ENCODE data around the gene CETP. TPM values are rescaled to one million over a fixed set of nuclear protein-coding genes. Genes with fewer than 3 reads are reported as not detected.

Gene CETP
- total RNA-seq, 1 donor from 2014 or later: not detected

DNA sequence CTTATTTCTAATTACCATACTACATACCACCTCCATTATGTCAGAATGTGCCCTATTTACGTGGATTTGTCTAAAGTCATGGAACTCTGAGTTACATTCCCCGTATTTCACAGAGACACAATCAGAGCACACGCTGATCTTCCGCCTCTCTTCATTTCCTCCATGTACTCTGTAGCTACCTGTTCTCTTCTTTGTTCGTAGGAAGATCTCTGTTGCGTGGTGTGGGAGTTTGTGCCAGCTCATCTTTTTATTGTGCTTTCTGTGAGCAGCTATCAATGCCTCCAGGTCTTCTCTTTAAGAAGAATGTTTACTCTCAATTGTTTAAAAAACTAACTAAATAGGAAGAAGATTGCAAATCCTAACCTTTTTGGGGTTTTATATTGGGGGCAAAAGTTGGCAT lies 54.6 kb downstream of the CETP start:
- DNase-seq (ENCODE audit: low read depth): no peak
- TF ChIP-seq, protein P1, sequence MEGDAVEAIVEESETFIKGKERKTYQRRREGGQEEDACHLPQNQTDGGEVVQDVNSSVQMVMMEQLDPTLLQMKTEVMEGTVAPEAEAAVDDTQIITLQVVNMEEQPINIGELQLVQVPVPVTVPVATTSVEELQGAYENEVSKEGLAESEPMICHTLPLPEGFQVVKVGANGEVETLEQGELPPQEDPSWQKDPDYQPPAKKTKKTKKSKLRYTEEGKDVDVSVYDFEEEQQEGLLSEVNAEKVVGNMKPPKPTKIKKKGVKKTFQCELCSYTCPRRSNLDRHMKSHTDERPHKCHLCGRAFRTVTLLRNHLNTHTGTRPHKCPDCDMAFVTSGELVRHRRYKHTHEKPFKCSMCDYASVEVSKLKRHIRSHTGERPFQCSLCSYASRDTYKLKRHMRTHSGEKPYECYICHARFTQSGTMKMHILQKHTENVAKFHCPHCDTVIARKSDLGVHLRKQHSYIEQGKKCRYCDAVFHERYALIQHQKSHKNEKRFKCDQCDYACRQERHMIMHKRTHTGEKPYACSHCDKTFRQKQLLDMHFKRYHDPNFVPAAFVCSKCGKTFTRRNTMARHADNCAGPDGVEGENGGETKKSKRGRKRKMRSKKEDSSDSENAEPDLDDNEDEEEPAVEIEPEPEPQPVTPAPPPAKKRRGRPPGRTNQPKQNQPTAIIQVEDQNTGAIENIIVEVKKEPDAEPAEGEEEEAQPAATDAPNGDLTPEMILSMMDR (conservative IDR thresholded peaks at IDR 0.05; ENCODE audit: low read depth, low read length): no peak
- no peak overlapping the region for H3K4me3 ChIP-seq (ENCODE audit: low read depth, low read length)

DNA sequence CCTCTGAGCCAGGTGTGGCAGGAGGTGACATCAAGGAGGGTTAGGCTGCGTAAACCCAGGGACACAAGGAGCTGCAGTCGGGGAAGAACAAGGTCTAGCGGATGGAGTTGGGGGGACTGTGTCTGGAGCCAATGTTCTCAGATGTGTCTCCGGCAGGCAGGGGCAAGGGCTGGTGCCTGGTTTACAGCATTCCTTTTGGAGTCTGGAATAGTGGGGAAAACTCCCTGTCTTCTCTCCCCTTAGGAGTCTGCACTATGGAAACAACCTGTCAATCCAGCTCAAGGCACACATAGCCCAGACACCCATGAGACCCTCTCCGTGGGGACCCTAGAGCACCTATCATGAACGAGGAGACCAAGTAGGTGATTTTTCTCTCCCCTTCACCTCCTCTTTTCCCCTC lies 55.1 kb downstream of the CETP start:
- no peak overlapping the region for H3K4me3 ChIP-seq (ENCODE audit: low read depth, low read length)
- TF ChIP-seq, protein P1 (conservative IDR thresholded peaks at IDR 0.05; ENCODE audit: low read depth, low read length): no peak
- DNase-seq (ENCODE audit: low read depth): no peak

DNA sequence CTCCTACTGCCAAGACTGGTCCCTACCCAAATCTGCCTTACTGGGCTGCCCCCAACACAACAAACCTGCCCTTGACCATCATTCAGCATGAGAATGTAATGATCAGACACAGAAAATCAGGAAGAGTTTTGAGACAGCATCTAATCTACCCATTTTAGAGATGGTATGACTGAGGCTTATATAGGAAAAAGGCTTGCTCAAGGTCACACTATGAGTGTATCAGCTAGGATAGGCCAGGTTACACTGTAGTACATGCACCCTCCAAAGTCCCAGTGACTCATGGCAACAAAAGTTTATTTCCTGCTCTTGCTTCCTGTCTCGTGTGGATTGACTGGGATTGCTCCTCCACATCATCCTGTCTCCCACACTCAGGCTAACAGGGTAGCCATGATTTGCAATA lies 55.5 kb downstream of the CETP start:
- no peak for DNase-seq (ENCODE audit: low read depth)
- TF ChIP-seq, protein P1 (conservative IDR thresholded peaks at IDR 0.05; ENCODE audit: low read depth, low read length): no peak
- H3K4me3 ChIP-seq (ENCODE audit: low read depth, low read length): no peak overlapping the region

DNA sequence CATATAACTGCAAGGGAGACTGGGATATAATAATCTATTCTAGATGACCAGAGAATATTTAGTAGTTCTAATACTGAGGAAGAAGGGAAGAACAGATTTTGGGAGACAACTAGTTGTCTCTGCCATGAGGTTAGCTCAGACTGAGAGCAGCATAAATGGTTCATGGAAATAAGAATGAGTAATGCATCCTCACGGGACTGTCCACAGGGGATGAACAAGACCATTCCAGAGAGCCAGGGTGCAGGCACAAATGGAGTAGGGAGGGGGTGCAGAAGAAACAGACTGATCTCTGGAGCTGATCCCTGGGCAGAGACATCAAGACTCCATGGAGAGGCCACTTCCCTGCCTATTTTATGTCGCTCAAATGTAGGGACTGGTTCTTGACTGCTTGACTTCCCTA lies 58.0 kb downstream of the CETP start:
- DNase-seq (ENCODE audit: low read depth): no peak
- H3K4me3 ChIP-seq (ENCODE audit: low read depth, low read length): no peak overlapping the region
- TF ChIP-seq, protein P1 (conservative IDR thresholded peaks at IDR 0.05; ENCODE audit: low read depth, low read length): no peak

DNA sequence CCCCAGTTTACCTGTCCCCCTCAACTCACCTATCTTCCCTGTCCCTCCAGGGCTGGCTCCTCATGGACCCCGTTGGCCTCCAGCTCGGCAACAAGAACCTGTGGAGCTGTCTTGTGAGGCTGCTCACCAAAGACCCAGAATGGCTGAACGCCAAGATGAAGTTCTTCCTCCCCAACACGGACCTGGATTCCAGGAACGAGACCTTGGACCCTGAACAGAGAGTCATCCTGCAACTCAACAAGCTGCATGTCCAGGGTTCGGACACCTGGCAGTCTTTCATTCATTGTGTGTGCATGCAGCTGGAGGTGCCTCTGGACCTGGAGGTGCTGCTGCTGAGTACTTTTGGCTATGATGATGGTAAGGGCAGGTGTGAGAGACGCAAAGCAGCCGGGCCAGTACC lies 58.9 kb downstream of the CETP start:
- no peak overlapping the region for H3K4me3 ChIP-seq (ENCODE audit: low read depth, low read length)
- TF ChIP-seq, protein P1 (conservative IDR thresholded peaks at IDR 0.05; ENCODE audit: low read depth, low read length): no peak
- DNase-seq (ENCODE audit: low read depth): no peak

DNA sequence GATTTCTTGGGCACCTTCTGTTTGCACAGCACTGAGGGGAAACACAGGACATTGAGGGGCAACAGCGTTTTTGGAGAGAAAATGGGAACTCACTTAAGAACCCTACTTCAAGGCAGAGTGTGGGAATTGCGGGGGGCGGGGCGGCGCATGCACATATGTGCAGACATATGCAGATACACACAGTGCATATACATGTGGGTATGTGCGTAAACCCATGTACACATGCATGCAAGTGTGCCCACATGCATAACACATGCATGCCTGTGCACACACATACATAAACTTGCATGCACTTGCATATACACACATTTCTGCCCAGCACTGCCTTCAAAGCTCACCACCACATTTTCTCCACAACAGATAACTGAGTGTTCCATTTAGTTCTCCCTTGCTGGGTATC lies 60.0 kb downstream of the CETP start:
- DNase-seq (ENCODE audit: low read depth): no peak
- no peak overlapping the region for H3K4me3 ChIP-seq (ENCODE audit: low read depth, low read length)
- TF ChIP-seq, protein P1 (conservative IDR thresholded peaks at IDR 0.05; ENCODE audit: low read depth, low read length): no peak

DNA sequence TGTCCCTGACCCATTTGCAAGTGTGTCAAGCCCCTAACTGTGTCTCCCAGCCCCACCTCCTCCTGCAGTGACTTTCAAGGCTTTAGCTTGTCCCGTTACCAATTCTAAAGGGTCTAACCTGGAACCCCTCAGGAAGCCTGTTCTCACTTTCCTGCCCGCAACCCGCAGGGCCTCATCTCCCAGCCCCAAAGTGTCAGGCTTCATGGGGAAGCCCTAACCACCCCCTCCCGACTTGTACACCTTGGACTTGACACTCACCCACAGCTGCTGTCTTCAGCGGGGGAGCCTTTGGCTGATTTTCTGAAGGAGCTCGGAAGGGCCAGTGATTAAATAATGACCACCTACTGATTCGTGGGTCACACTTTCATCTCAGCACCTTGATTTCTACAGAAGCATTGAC lies 60.7 kb downstream of the CETP start:
- TF ChIP-seq, protein P1 (conservative IDR thresholded peaks at IDR 0.05; ENCODE audit: low read depth, low read length): no peak
- H3K4me3 ChIP-seq (ENCODE audit: low read depth, low read length): no peak overlapping the region
- no peak for DNase-seq (ENCODE audit: low read depth)
